Ishikawa (cell line): ENCODE data around the gene IRF8.

Source experiments
- CEBPB ChIP-seq: IDR thresholded peaks from 2 replicates; pipeline ENCODE4 v1.6.1; 2012
- CREB1 ChIP-seq: IDR thresholded peaks from 2 replicates; pipeline ENCODE4 v1.6.1; 2012; ENCODE audit warnings: low read depth
- EGR1 ChIP-seq: IDR thresholded peaks from 2 replicates; pipeline ENCODE4 v1.6.1; 2012
- EP300 ChIP-seq: IDR thresholded peaks from 2 replicates; pipeline ENCODE4 v1.6.1; 2012; ENCODE audit warnings: borderline replicate concordance
- FOXM1 ChIP-seq: IDR thresholded peaks from 2 replicates; pipeline ENCODE4 v1.6.1; 2012; ENCODE audit warnings: low read depth, borderline replicate concordance
- NFIC ChIP-seq: IDR thresholded peaks from 2 replicates; pipeline ENCODE4 v1.6.1; 2012
- RAD21 ChIP-seq: IDR thresholded peaks from 2 replicates; pipeline ENCODE4 v1.6.1; 2012; ENCODE audit warnings: low read depth
- TAF1 ChIP-seq: IDR thresholded peaks from 2 replicates; pipeline ENCODE4 v1.6.1; 2012; ENCODE audit warnings: low read depth, mild to moderate bottlenecking
- TEAD4 ChIP-seq: IDR thresholded peaks from 2 replicates; pipeline ENCODE4 v1.6.1; 2012
- YY1 ChIP-seq: IDR thresholded peaks from 2 replicates; pipeline ENCODE4 v1.6.1; 2012; ENCODE audit warnings: low read depth
- TF ChIP-seq, protein P1 (sequence below): IDR thresholded peaks from 2 replicates; pipeline ENCODE4 v1.6.1; 2012; ENCODE audit warnings: low read depth, mild to moderate bottlenecking
- TF ChIP-seq, protein P2 (sequence below): IDR thresholded peaks from 2 replicates; pipeline ENCODE4 v1.6.1; 2012
- TF ChIP-seq, protein P3 (sequence below): IDR thresholded peaks from 2 replicates; pipeline ENCODE4 v1.6.1; 2012

DNA sequence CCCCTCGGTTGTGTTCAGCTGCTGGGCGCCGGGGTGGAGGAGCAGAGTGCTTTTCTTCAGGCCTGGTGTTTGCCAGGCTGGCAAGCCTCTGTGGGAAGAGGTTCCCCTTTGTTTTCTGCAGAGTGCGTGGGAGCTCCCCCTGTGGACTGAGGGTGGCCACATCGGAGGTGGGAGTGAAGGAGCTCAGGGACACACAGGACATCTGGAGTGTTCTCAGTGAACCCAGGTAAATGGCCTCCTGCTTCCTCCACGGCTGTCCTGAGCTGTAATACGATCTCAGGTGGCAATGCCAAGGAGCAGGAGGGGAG, 39.2 kb upstream of the IRF8 start:
- TF ChIP-seq EGR1: no peak
- no peak for TF ChIP-seq CEBPB
- TF ChIP-seq, protein P1, sequence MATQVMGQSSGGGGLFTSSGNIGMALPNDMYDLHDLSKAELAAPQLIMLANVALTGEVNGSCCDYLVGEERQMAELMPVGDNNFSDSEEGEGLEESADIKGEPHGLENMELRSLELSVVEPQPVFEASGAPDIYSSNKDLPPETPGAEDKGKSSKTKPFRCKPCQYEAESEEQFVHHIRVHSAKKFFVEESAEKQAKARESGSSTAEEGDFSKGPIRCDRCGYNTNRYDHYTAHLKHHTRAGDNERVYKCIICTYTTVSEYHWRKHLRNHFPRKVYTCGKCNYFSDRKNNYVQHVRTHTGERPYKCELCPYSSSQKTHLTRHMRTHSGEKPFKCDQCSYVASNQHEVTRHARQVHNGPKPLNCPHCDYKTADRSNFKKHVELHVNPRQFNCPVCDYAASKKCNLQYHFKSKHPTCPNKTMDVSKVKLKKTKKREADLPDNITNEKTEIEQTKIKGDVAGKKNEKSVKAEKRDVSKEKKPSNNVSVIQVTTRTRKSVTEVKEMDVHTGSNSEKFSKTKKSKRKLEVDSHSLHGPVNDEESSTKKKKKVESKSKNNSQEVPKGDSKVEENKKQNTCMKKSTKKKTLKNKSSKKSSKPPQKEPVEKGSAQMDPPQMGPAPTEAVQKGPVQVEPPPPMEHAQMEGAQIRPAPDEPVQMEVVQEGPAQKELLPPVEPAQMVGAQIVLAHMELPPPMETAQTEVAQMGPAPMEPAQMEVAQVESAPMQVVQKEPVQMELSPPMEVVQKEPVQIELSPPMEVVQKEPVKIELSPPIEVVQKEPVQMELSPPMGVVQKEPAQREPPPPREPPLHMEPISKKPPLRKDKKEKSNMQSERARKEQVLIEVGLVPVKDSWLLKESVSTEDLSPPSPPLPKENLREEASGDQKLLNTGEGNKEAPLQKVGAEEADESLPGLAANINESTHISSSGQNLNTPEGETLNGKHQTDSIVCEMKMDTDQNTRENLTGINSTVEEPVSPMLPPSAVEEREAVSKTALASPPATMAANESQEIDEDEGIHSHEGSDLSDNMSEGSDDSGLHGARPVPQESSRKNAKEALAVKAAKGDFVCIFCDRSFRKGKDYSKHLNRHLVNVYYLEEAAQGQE: no peak
- TF ChIP-seq, protein P2, sequence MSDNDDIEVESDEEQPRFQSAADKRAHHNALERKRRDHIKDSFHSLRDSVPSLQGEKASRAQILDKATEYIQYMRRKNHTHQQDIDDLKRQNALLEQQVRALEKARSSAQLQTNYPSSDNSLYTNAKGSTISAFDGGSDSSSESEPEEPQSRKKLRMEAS: no peak
- no peak for TF ChIP-seq TAF1
- TF ChIP-seq, protein P3, sequence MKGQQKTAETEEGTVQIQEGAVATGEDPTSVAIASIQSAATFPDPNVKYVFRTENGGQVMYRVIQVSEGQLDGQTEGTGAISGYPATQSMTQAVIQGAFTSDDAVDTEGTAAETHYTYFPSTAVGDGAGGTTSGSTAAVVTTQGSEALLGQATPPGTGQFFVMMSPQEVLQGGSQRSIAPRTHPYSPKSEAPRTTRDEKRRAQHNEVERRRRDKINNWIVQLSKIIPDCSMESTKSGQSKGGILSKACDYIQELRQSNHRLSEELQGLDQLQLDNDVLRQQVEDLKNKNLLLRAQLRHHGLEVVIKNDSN: no peak
- no peak for TF ChIP-seq RAD21
- no peak for TF ChIP-seq NFIC
- no peak for TF ChIP-seq TEAD4
- no peak for TF ChIP-seq YY1
- TF ChIP-seq CREB1: no peak
- no peak for TF ChIP-seq EP300
- TF ChIP-seq FOXM1: no peak
